ENCODE measurements around the gene COX5A. TPM values are rescaled to one million over a fixed set of nuclear protein-coding genes. Genes with fewer than 3 reads are reported as not detected.

COX5A gene
- total and polyA plus RNA-seq, 2 donors (not counting 1 experiment from before 2014, with no cell fraction given) = 41.9 to 183 TPM

DNA sequence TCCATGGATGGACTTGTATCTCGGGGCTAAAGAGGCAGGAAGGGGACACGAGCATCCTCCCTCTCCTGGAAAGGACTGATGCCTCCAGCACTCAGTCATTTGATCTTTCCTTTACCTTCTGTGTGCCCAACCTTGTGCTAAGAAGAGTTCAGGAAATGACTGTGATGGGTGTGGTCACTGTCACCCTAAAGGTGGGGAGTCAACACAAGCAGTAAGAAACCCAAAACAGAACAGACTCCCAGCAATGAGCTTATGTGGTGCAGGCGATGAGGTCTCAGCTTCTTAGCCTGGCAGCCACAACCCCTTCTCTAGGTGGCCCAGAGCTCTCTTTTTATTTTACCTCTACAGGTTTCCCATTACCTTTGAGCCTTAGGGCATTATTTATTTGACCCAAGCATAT lies 44.2 kb downstream of the COX5A start:
- H3K9me3 ChIP-seq (ENCODE audit: control insufficient read depth, insufficient read depth, low read depth, low read length) = no peaks in the 10 kb centered on the region
- no peak overlapping the region for H2AFZ ChIP-seq (ENCODE audit: low read length)
- peaks cover 18% of the 10 kb centered on the region for H3K36me3 ChIP-seq (ENCODE audit: control insufficient read depth, insufficient read depth, low read length)
- no peak overlapping the region for H3K4me2 ChIP-seq (ENCODE audit: extremely low read depth, insufficient read depth, low read length)
- no peak overlapping the region for H3K27ac ChIP-seq (ENCODE audit: insufficient read depth, low read length)
- TF ChIP-seq EZH2 (IDR thresholded peaks at IDR 0.05; ENCODE audit: low read length, missing control alignments) = no peak
- TF ChIP-seq, protein P1, sequence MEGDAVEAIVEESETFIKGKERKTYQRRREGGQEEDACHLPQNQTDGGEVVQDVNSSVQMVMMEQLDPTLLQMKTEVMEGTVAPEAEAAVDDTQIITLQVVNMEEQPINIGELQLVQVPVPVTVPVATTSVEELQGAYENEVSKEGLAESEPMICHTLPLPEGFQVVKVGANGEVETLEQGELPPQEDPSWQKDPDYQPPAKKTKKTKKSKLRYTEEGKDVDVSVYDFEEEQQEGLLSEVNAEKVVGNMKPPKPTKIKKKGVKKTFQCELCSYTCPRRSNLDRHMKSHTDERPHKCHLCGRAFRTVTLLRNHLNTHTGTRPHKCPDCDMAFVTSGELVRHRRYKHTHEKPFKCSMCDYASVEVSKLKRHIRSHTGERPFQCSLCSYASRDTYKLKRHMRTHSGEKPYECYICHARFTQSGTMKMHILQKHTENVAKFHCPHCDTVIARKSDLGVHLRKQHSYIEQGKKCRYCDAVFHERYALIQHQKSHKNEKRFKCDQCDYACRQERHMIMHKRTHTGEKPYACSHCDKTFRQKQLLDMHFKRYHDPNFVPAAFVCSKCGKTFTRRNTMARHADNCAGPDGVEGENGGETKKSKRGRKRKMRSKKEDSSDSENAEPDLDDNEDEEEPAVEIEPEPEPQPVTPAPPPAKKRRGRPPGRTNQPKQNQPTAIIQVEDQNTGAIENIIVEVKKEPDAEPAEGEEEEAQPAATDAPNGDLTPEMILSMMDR (conservative IDR thresholded peaks at IDR 0.05 in 1 of 2, IDR thresholded peaks at IDR 0.05 in 1 of 2; ENCODE audit: low read depth in 1 of 2, low read length in 2 of 2) = no peak
- H3K27me3 ChIP-seq (ENCODE audit: control insufficient read depth, insufficient read depth, low read length) = no peaks in the 10 kb centered on the region
- H3K4me1 ChIP-seq (ENCODE audit: control insufficient read depth, extremely low read depth, insufficient read depth, low read length) = peaks cover 4% of the 10 kb centered on the region
- DNase-seq (ENCODE audit: low read depth in 2 of 2) = no peak
- no peak overlapping the region for H3K4me3 ChIP-seq (replicated peaks in 1 of 4; ENCODE audit: control extremely low read depth in 1 of 4, insufficient read depth in 1 of 4, low read depth in 3 of 4, low read length in 4 of 4)
- peaks cover 1% of the 10 kb centered on the region for H4K20me1 ChIP-seq (ENCODE audit: control insufficient read depth, extremely low read depth, insufficient read depth, low read length)
- H3K79me2 ChIP-seq (ENCODE audit: control insufficient read depth, insufficient read depth, low read length) = peaks cover 4% of the 10 kb centered on the region
- H3K9ac ChIP-seq (ENCODE audit: insufficient read depth, low read length) = no peak overlapping the region

DNA sequence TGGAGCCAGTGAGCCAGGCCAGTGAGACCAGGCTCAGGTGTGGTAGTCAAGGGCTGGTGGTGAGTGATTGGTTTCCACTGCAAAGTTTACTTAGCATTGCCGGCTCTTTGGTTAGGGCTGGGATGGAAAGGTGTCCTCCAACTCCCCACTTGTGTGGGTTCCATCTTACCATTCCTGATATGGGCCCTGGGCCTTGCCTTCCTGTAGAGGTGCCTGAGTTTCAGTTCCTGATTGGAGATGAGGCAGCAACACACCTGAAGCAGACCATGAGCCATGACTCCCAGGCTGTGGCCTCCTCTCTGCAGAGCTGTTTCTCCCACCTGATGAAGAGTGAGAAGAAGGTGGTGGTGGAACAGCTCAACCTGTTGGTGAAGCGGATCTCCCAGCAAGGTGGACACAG lies 44.9 kb downstream of the COX5A start:
- Histone ChIP-seq H3K4me3 (replicated peaks in 1 of 4; ENCODE audit: control extremely low read depth in 1 of 4, insufficient read depth in 1 of 4, low read depth in 3 of 4, low read length in 4 of 4) (no peak overlapping the region), H3K4me1 (ENCODE audit: control insufficient read depth, extremely low read depth, insufficient read depth, low read length) (peaks cover 4% of the 10 kb centered on the region), H3K36me3 (ENCODE audit: control insufficient read depth, insufficient read depth, low read length) (peaks cover 18% of the 10 kb centered on the region), H4K20me1 (ENCODE audit: control insufficient read depth, extremely low read depth, insufficient read depth, low read length) (peaks cover 1% of the 10 kb centered on the region), H3K9ac (ENCODE audit: insufficient read depth, low read length) (no peak overlapping the region), H3K27me3 (ENCODE audit: control insufficient read depth, insufficient read depth, low read length) (no peaks in the 10 kb centered on the region), H3K4me2 (ENCODE audit: extremely low read depth, insufficient read depth, low read length) (no peak overlapping the region), H3K9me3 (ENCODE audit: control insufficient read depth, insufficient read depth, low read depth, low read length) (no peaks in the 10 kb centered on the region), H2AFZ (ENCODE audit: low read length) (no peak overlapping the region), H3K27ac (ENCODE audit: insufficient read depth, low read length) (no peak overlapping the region), H3K79me2 (ENCODE audit: control insufficient read depth, insufficient read depth, low read length) (peaks cover 4% of the 10 kb centered on the region)
- no peak for DNase-seq (ENCODE audit: low read depth in 2 of 2)
- no peak for TF ChIP-seq EZH2 (IDR thresholded peaks at IDR 0.05; ENCODE audit: low read length, missing control alignments)
- TF ChIP-seq, protein P1 (conservative IDR thresholded peaks at IDR 0.05 in 1 of 2, IDR thresholded peaks at IDR 0.05 in 1 of 2; ENCODE audit: low read depth in 1 of 2, low read length in 2 of 2) = no peak

DNA sequence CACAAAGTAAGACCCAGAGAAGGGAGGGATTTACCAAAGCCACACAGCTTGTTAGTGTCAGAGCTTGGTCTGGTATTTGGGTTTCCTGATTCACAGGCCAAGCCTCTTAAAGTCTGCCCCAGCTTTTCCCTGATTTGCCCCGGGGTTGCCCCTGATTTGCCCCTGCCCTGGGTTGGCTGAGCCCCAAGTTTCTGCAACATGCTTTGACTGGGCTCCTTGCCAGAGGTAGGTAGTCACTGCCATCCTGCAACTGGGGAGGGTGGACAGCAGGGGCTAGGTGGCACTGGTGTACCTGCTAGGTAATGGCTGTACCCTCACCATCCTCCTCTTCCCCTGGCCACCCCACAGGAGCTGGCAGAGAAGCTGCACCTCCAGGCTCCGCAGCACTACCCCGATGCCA lies 45.6 kb downstream of the COX5A start:
- Histone ChIP-seq H4K20me1 (ENCODE audit: control insufficient read depth, extremely low read depth, insufficient read depth, low read length) (no peaks in the 10 kb centered on the region), H3K79me2 (ENCODE audit: control insufficient read depth, insufficient read depth, low read length) (peaks cover 4% of the 10 kb centered on the region), H3K4me3 (replicated peaks in 1 of 4; ENCODE audit: control extremely low read depth in 1 of 4, insufficient read depth in 1 of 4, low read depth in 3 of 4, low read length in 4 of 4) (no peak overlapping the region), H3K36me3 (ENCODE audit: control insufficient read depth, insufficient read depth, low read length) (peaks cover 17% of the 10 kb centered on the region), H3K27me3 (ENCODE audit: control insufficient read depth, insufficient read depth, low read length) (no peaks in the 10 kb centered on the region), H3K27ac (ENCODE audit: insufficient read depth, low read length) (no peak overlapping the region), H2AFZ (ENCODE audit: low read length) (no peak overlapping the region), H3K4me2 (ENCODE audit: extremely low read depth, insufficient read depth, low read length) (no peak overlapping the region), H3K9me3 (ENCODE audit: control insufficient read depth, insufficient read depth, low read depth, low read length) (no peaks in the 10 kb centered on the region), H3K9ac (ENCODE audit: insufficient read depth, low read length) (no peak overlapping the region), H3K4me1 (ENCODE audit: control insufficient read depth, extremely low read depth, insufficient read depth, low read length) (peaks cover 4% of the 10 kb centered on the region)
- DNase-seq (ENCODE audit: low read depth in 2 of 2) = no peak
- TF ChIP-seq, protein P1 (conservative IDR thresholded peaks at IDR 0.05 in 1 of 2, IDR thresholded peaks at IDR 0.05 in 1 of 2; ENCODE audit: low read depth in 1 of 2, low read length in 2 of 2) = no peak
- no peak for TF ChIP-seq EZH2 (IDR thresholded peaks at IDR 0.05; ENCODE audit: low read length, missing control alignments)

Measured in fibroblast of lung (primary cell).